Cardiac muscle cell (in vitro differentiated cells and primary cell): Measurements from ENCODE around the gene ARHGEF2. TPM values are rescaled to one million over a fixed set of nuclear protein-coding genes. Genes with fewer than 3 reads are reported as not detected.

Experiments
- DNase-seq, 2 donors: peaks; one replicate each; pipeline versions ENCODE4 v3.0.0 to v3.0.0-alpha.2; 2010 to 2017; ENCODE audit warnings: low read depth in 1 of 2, low spot score in 1 of 2
- H3K27ac ChIP-seq: fragments of 200-600 bp; sonication (generic); 2 replicates; pipeline ENCODE4 v1.5.1; 2016
- H3K27me3 ChIP-seq: fragments of 200-600 bp; sonication (generic); 2 replicates; pipeline ENCODE4 v1.6.0; 2016; ENCODE audit warnings: control low read depth
- H3K36me3 ChIP-seq: fragments of 200-600 bp; sonication (generic); 2 replicates; pipeline ENCODE4 v1.5.1; 2016; ENCODE audit warnings: control low read depth
- H3K4me1 ChIP-seq: fragments of 200-600 bp; sonication (generic); 2 replicates; pipeline ENCODE4 v1.8.1; 2017; ENCODE audit warnings: low read depth, mild to moderate bottlenecking, mixed run types
- H3K4me3 ChIP-seq: fragments of 200-600 bp; sonication (generic); 2 replicates; pipeline ENCODE4 v1.5.1; 2016; ENCODE audit warnings: mild to moderate bottlenecking
- H3K9me3 ChIP-seq: fragments of 200-600 bp; sonication (generic); 2 replicates; pipeline ENCODE4 v1.5.1; 2017; ENCODE audit warnings: low read depth, mild to moderate bottlenecking, control low read depth
- CTCF ChIP-seq: IDR thresholded peaks from 2 replicates; pipeline ENCODE4 v1.5.1; 2012; ENCODE audit warnings: low read depth, mild to moderate bottlenecking, low read length
- polyA plus RNA-seq: library from polyadenylated mRNA; unstranded; fragments of >200 nt; fragmentation: Nextera tagmentation; extraction: Ambion mirVana; gene quantifications from 2 replicates; pipeline ENCODE4 v1.2.1, GENCODE V29; 2016
- total RNA-seq: library from RNA; depleted of rRNA; stranded (reverse); fragments of >200 nt; gene quantifications from 2 replicates; pipeline ENCODE4 v1.2.3, GENCODE V29; 2016

Gene ARHGEF2
- total and polyA plus RNA-seq, 2 experiments from 2014 or later = 38.6 to 126 TPM

- Histone ChIP-seq H3K4me3 (no peak overlapping the region), H3K4me1 (no peaks in the 10 kb centered on the region), H3K36me3 (peaks cover 55% of the 10 kb centered on the region)
Observed at GRCh38 chr1:155899683-155900082, 78.7 kb downstream of the ARHGEF2 start.

GRCh38 chr1:155898888-155899287 lies 79.5 kb downstream of the ARHGEF2 start:
- no peaks in the 10 kb centered on the region for H3K4me1 ChIP-seq
- no peaks in the 10 kb centered on the region for H3K27me3 ChIP-seq
- H3K36me3 ChIP-seq = peaks cover 47% of the 10 kb centered on the region
- no peak for TF ChIP-seq CTCF
- H3K4me3 ChIP-seq = no peak overlapping the region
- DNase-seq = no peak
- no peaks in the 10 kb centered on the region for H3K9me3 ChIP-seq
- H3K27ac ChIP-seq = no peak overlapping the region

More at GRCh38 chr1:155899683-155900082, 78.7 kb downstream of the ARHGEF2 start:
- no peak overlapping the region for H3K27ac ChIP-seq
- H3K9me3 ChIP-seq = no peaks in the 10 kb centered on the region
- no peak for TF ChIP-seq CTCF
- DNase-seq = no peak
- H3K27me3 ChIP-seq = no peaks in the 10 kb centered on the region

- Histone ChIP-seq H3K36me3 (peaks cover 38% of the 10 kb centered on the region), H3K4me1 (no peaks in the 10 kb centered on the region), H3K27ac (no peak overlapping the region), H3K27me3 (no peaks in the 10 kb centered on the region), H3K9me3 (no peaks in the 10 kb centered on the region), H3K4me3 (no peak overlapping the region)
- no peak for TF ChIP-seq CTCF
- no peak for DNase-seq
Observed at GRCh38 chr1:155897746-155898145, 80.6 kb downstream of the ARHGEF2 start.

Other genes starting within 250 kb of the ARHGEF2 start
- 19.9 and 26.4 TPM in 2 replicates for gene GON4L, start 121.3 kb downstream of the ARHGEF2 start, total RNA-seq
- 42.0 and 44.4 TPM in 2 replicates for gene GON4L, start 121.3 kb downstream of the ARHGEF2 start, polyA plus RNA-seq
- 2.1 and 2.5 TPM in 2 replicates for gene SYT11, start 119.0 kb downstream of the ARHGEF2 start, total RNA-seq
- 1.4 and 2.3 TPM in 2 replicates for gene SYT11, start 119.0 kb downstream of the ARHGEF2 start, polyA plus RNA-seq
- 29.1 and 48.7 TPM in 2 replicates for gene RIT1, start 67.2 kb downstream of the ARHGEF2 start, total RNA-seq
- gene RIT1, start 67.2 kb downstream of the ARHGEF2 start, polyA plus RNA-seq = 40.6 and 54.2 TPM in 2 replicates
- gene KHDC4, start 44.1 kb downstream of the ARHGEF2 start, total RNA-seq = 61.0 and 86.4 TPM in 2 replicates
- gene KHDC4, start 44.1 kb downstream of the ARHGEF2 start, polyA plus RNA-seq = 26.6 and 31.5 TPM in 2 replicates
- gene RXFP4, start 36.9 kb downstream of the ARHGEF2 start, total RNA-seq = 0.33 TPM in 1 of 2 replicates, not detected in the other
- gene RXFP4, start 36.9 kb downstream of the ARHGEF2 start, polyA plus RNA-seq = 0.74 TPM in 1 of 2 replicates, not detected in the other
- gene SSR2, start 42.4 kb upstream of the ARHGEF2 start, total RNA-seq = 119 and 198 TPM in 2 replicates
- 174 and 188 TPM in 2 replicates for gene SSR2, start 42.4 kb upstream of the ARHGEF2 start, polyA plus RNA-seq
- gene UBQLN4, start 75.3 kb upstream of the ARHGEF2 start, total RNA-seq = 43.1 and 51.0 TPM in 2 replicates
- 29.2 and 38.5 TPM in 2 replicates for gene UBQLN4, start 75.3 kb upstream of the ARHGEF2 start, polyA plus RNA-seq
- 75.5 and 116 TPM in 2 replicates for gene LAMTOR2, start 76.2 kb upstream of the ARHGEF2 start, total RNA-seq
- gene LAMTOR2, start 76.2 kb upstream of the ARHGEF2 start, polyA plus RNA-seq = 199 and 208 TPM in 2 replicates
- gene RAB25, start 82.6 kb upstream of the ARHGEF2 start, total RNA-seq = 1.6 and 3.1 TPM in 2 replicates
- 2.1 and 2.4 TPM in 2 replicates for gene RAB25, start 82.6 kb upstream of the ARHGEF2 start, polyA plus RNA-seq
- gene MEX3A, start 103.9 kb upstream of the ARHGEF2 start, total RNA-seq = 48.8 and 58.6 TPM in 2 replicates
- 17.2 and 24.8 TPM in 2 replicates for gene MEX3A, start 103.9 kb upstream of the ARHGEF2 start, polyA plus RNA-seq
- gene LMNA, start 136.2 kb upstream of the ARHGEF2 start, total RNA-seq = 128 and 139 TPM in 2 replicates
- gene LMNA, start 136.2 kb upstream of the ARHGEF2 start, polyA plus RNA-seq = 99.4 and 149 TPM in 2 replicates
- gene SEMA4A, start 175.0 kb upstream of the ARHGEF2 start, total RNA-seq = 3.6 and 8.6 TPM in 2 replicates
- gene SEMA4A, start 175.0 kb upstream of the ARHGEF2 start, polyA plus RNA-seq = 0.65 and 2.9 TPM in 2 replicates
- 9.2 and 9.7 TPM in 2 replicates for gene SLC25A44, start 215.6 kb upstream of the ARHGEF2 start, total RNA-seq
- 13.8 and 18.1 TPM in 2 replicates for gene SLC25A44, start 215.6 kb upstream of the ARHGEF2 start, polyA plus RNA-seq
- 106 and 129 TPM in 2 replicates for gene PMF1, start 234.5 kb upstream of the ARHGEF2 start, total RNA-seq
- 133 and 151 TPM in 2 replicates for gene PMF1, start 234.5 kb upstream of the ARHGEF2 start, polyA plus RNA-seq